Adipose tissue (tissue), 3 donors: ENCODE results near the gene FAM81A. TPM values are rescaled to one million over a fixed set of nuclear protein-coding genes. Genes with fewer than 3 reads are reported as not detected.
"Not testable (repeated sequence)": the region's sequence is repeated elsewhere in the genome, so short reads cannot be mapped to it uniquely, and the experiment has no call there.

Source experiments
- H3K27ac ChIP-seq: one replicate; pipeline ENCODE4 v1.5.1; 2013; ENCODE audit warnings: low read depth, low read length
- whole genome bisulfite sequencing, 3 donors: extraction: QIAGEN DNeasy Blood & Tissue Kit; methylation state at CpG; one replicate each; pipeline ENCODE4 v1.1.7; 2013; 5-methylcytosine and 5-hydroxymethylcytosine counted together
- polyA plus RNA-seq, 3 donors: library from polyadenylated mRNA; stranded (reverse); fragments of 200-250 nt; gene quantifications; one replicate each; pipeline ENCODE4 v1.2.3, GENCODE V29; 2013
- donor health status: healthy with polysubstance abuse.
- donor health status: Bipolar disorder and iron deficiency.
- donor health status: healthy.

FAM81A gene
- polyA plus RNA-seq, 3 donors: 0.25 to 1.7 (median 0.45) TPM

- no peak overlapping the region for H3K27ac ChIP-seq
- WGBS, 3 donors: 52 to 70% (median 64%) methylated on average over 1 of the region's 1 CpG
Measured at GRCh38 chr15:59419170-59419569, 18.8 kb upstream of the FAM81A start.

GRCh38 chr15:59420108-59420507 is 17.9 kb upstream of the FAM81A start:
- 73 to 89% (median 85%) methylated on average over 3 of the region's 3 CpGs for WGBS, 3 donors
- H3K27ac ChIP-seq: no peak overlapping the region

- WGBS, 3 donors: 34 to 48% (median 36%) methylated on average over 12 of the region's 16 CpGs
- no peak overlapping the region for H3K27ac ChIP-seq
Measured at GRCh38 chr15:59420986-59421618, 16.9 kb upstream of the FAM81A start.

GRCh38 chr15:59424616-59425015 is 13.4 kb upstream of the FAM81A start:
- no peak overlapping the region for H3K27ac ChIP-seq
- 39 to 74% (median 66%) methylated on average over 5 of the region's 5 CpGs for WGBS, 3 donors

GRCh38 chr15:59428898-59429297 is 9.1 kb upstream of the FAM81A start:
- WGBS, 3 donors: 74 to 85% (median 84%) methylated on average over 3 of the region's 3 CpGs

GRCh38 chr15:59432389-59432788 is 5.6 kb upstream of the FAM81A start:
- H3K27ac ChIP-seq: no peak overlapping the region
- 97 to 100% (median 98%) methylated on average over 1 of the region's 1 CpG for WGBS, 3 donors

More at GRCh38 chr15:59428898-59429297, 9.1 kb upstream of the FAM81A start:
- H3K27ac ChIP-seq: not testable (repeated sequence)

- 64 to 66% (median 64%) methylated on average over 4 of the region's 4 CpGs for WGBS, 3 donors
- no peak overlapping the region for H3K27ac ChIP-seq
Measured at GRCh38 chr15:59434481-59434880, 3.5 kb upstream of the FAM81A start.

- H3K27ac ChIP-seq: no peak overlapping the region
- WGBS, 3 donors: 18 to 19% (median 19%) methylated on average over 6 of the region's 6 CpGs
Measured at GRCh38 chr15:59436774-59437141, 1.2 kb upstream of the FAM81A start.

GRCh38 chr15:59437142-59437816 is 707 bp upstream of the FAM81A start:
- WGBS, 3 donors: 4 to 5% (median 4%) methylated on average over 30 of the region's 30 CpGs
- no peak overlapping the region for H3K27ac ChIP-seq

GRCh38 chr15:59438625-59439290 is 772 bp downstream of the FAM81A start:
- no peak overlapping the region for H3K27ac ChIP-seq
- 50 to 56% (median 50%) methylated on average over 22 of the region's 22 CpGs for WGBS, 3 donors

- 65 to 79% (median 76%) methylated on average over 7 of the region's 7 CpGs for WGBS, 3 donors
- no peak overlapping the region for H3K27ac ChIP-seq
Measured at GRCh38 chr15:59439576-59439975, 1.6 kb downstream of the FAM81A start.

GRCh38 chr15:59443341-59444072 is 5.5 kb downstream of the FAM81A start:
- no peak overlapping the region for H3K27ac ChIP-seq
- WGBS, 3 donors: 64 to 83% (median 80%) methylated on average over 8 of the region's 8 CpGs

- WGBS, 3 donors: 79 to 87% (median 82%) methylated on average over 11 of the region's 11 CpGs
Measured at GRCh38 chr15:59444081-59444835, 6.3 kb downstream of the FAM81A start.

GRCh38 chr15:59444980-59445545 is 7.1 kb downstream of the FAM81A start:
- WGBS, 3 donors: 63 to 66% (median 65%) methylated on average over 11 of the region's 11 CpGs
- no peak overlapping the region for H3K27ac ChIP-seq

More at GRCh38 chr15:59444081-59444835, 6.3 kb downstream of the FAM81A start:
- H3K27ac ChIP-seq: no peak overlapping the region

- WGBS, 3 donors: 60 to 82% (median 77%) methylated on average over 3 of the region's 3 CpGs
- no peak overlapping the region for H3K27ac ChIP-seq
Measured at GRCh38 chr15:59446232-59446957, 8.4 kb downstream of the FAM81A start.

- 92 to 98% (median 95%) methylated on average over 1 of the region's 1 CpG for WGBS, 3 donors
Measured at GRCh38 chr15:59447367-59447766, 9.4 kb downstream of the FAM81A start.

GRCh38 chr15:59448871-59449270 is 10.9 kb downstream of the FAM81A start:
- no peak overlapping the region for H3K27ac ChIP-seq

More at GRCh38 chr15:59447367-59447766, 9.4 kb downstream of the FAM81A start:
- H3K27ac ChIP-seq: no peak overlapping the region
